K562 (cell line): Measurements from ENCODE around the gene RSPH1.

Experiments used
- YY1 ChIP-seq, 3 experiments: IDR thresholded peaks; 2 replicates each; pipeline ENCODE4 v1.6.1; 2011; ENCODE audit warnings: low read length in 2 of 3, mild to moderate bottlenecking in 2 of 3, moderate library complexity in 2 of 3, borderline replicate concordance in 1 of 3, control low read depth in 1 of 3, low read depth in 1 of 3; ENCODE audit not compliant: insufficient read depth in 3 of 3, insufficient replicate concordance in 2 of 3, control insufficient read depth in 1 of 3, insufficient read length in 1 of 3; ENCODE audit errors: extremely low read depth in 1 of 3
- ZBTB40 ChIP-seq, 2 experiments: fragments of 450-650 bp in 1 of 2; sonication (generic) in 1 of 2; formaldehyde crosslinking in 1 of 2; IDR thresholded peaks; 2 replicates each; pipeline versions ENCODE4 v1.7.1 to v1.9.0; 2016 to 2022; ENCODE audit warnings: inconsistent platforms in 1 of 2, mild to moderate bottlenecking in 1 of 2, missing genetic modification reagents in 1 of 2
- TF ChIP-seq, protein P1 (sequence below), 3 experiments: IDR thresholded peaks in 2 of 3; conservative IDR thresholded peaks in 1 of 3; 2 replicates each; pipeline ENCODE4 v1.5.1; 2011 to 2012; ENCODE audit warnings: low read length in 3 of 3, mild to moderate bottlenecking in 3 of 3, control low read depth in 2 of 3, improper control_type of control experiment in 1 of 3, inconsistent platforms in 1 of 3, low read depth in 1 of 3, mixed read lengths in 1 of 3, moderate library complexity in 1 of 3; ENCODE audit not compliant: insufficient read depth in 2 of 3

DNA sequence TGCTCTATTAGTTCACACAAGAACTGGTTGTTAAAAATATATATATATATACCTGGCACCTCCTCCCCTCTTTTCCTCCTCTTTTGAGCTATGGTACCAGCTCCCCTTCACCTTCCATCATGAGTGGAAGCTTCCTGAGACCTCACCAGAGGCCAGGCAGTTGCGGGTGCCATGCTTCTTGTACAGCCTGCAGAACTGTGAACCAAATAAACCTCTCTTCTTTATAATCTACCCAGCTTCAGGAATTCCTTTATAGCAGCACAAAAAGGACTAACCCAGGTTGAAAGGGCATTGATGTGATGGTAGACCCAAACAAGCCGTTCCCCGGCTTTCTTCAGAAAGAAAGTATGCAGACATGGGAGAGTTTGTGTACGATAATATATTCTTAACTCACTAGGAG, 14.9 kb downstream of the RSPH1 start:
- TF ChIP-seq YY1 (IDR thresholded peaks at IDR 0.05; ENCODE audit: borderline replicate concordance in 1 of 3, control insufficient read depth in 1 of 3, extremely low read depth in 1 of 3, insufficient read depth in 3 of 3, insufficient read length in 1 of 3, insufficient replicate concordance in 2 of 3, low read depth in 1 of 3, low read length in 2 of 3) (no peak), ZBTB40 (IDR thresholded peaks at IDR 0.05) (no peak), ZBTB40 (CRISPR knock-in tag; IDR thresholded peaks at IDR 0.05) (no peak)
- TF ChIP-seq, protein P1, sequence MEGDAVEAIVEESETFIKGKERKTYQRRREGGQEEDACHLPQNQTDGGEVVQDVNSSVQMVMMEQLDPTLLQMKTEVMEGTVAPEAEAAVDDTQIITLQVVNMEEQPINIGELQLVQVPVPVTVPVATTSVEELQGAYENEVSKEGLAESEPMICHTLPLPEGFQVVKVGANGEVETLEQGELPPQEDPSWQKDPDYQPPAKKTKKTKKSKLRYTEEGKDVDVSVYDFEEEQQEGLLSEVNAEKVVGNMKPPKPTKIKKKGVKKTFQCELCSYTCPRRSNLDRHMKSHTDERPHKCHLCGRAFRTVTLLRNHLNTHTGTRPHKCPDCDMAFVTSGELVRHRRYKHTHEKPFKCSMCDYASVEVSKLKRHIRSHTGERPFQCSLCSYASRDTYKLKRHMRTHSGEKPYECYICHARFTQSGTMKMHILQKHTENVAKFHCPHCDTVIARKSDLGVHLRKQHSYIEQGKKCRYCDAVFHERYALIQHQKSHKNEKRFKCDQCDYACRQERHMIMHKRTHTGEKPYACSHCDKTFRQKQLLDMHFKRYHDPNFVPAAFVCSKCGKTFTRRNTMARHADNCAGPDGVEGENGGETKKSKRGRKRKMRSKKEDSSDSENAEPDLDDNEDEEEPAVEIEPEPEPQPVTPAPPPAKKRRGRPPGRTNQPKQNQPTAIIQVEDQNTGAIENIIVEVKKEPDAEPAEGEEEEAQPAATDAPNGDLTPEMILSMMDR (IDR thresholded peaks at IDR 0.05 in 2 of 3, conservative IDR thresholded peaks at IDR 0.05 in 1 of 3; ENCODE audit: insufficient read depth in 2 of 3, low read depth in 1 of 3, low read length in 3 of 3), result no peak
